ENCODE results near the gene TIMM17B.
"Not testable (repeated sequence)": the region's sequence is repeated elsewhere in the genome, so short reads cannot be mapped to it uniquely, and the experiment has no call there.

TIMM17B gene

DNA sequence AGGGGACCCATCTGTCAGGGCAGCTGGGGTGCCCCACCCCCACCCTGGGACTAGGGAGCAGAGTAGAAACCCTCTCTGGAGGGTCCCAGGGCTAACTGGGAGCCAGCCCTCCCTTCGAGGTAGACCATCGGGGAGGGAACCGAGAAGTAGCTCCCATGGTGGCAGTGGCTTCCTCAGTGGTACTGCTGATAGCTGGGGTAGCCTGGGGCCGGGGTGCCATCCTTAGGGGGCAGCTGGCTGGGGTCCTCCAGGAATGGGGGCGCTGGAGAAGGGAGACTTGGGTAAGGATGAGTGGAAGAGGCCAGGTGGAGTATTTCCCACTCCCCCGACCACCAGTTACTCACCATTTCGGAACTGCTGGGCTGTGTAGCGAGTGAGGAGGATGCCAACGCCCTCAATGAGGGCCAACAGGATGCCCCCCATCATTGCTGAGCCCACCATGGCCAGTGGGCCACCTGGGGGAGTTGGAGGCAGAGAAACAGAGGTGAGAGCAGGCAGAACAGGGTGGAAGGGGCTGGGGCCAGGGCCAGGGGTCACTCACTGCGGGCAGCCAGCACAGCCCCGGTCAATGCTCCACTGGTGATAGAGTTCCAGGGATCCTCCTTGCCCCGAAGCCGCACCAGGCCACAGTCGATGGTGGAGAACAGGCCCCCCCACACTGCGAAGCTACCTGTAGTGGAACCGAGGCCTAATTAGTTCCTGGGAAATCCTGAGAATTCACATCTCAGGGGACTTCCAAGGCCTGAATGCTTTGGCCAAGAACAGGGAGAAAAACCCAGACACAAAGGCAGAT is 3.8 kb downstream of the TIMM17B start:
- DNase-seq = no peak

GRCh38 chrX:48892896-48893295 is 4.7 kb downstream of the TIMM17B start:
- no peak for DNase-seq

- DNase-seq = peak; percentile 84
These were observed 5.9 kb downstream of the TIMM17B start for GRCh38 chrX:48891402-48892288.

DNA sequence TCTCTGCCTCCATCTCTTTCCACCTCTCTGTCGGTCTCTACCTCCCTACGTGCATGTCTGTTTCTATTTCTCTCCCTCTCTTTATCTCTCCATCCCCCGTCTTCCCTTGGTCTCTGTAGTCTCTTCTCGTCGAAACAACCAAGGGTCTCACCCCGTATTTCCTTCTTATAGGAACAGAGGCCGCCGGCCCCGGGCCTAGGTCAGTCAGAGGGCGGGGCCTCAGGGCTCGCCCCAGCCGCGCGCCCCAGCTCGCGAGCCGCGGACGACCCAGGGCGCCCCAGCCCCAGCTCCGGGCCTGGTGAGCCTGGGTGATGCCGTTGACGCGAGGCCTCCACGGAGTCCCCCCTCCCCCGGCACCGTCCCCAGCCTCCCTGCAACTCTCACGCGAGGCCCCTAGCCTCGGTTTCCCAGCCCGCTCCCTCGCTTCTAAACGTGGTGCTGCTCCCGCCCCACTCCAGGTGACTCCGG is 6.6 kb downstream of the TIMM17B start:
- no peak for DNase-seq

GRCh38 chrX:48890296-48890925 is 7.2 kb downstream of the TIMM17B start:
- no peak for DNase-seq

DNA sequence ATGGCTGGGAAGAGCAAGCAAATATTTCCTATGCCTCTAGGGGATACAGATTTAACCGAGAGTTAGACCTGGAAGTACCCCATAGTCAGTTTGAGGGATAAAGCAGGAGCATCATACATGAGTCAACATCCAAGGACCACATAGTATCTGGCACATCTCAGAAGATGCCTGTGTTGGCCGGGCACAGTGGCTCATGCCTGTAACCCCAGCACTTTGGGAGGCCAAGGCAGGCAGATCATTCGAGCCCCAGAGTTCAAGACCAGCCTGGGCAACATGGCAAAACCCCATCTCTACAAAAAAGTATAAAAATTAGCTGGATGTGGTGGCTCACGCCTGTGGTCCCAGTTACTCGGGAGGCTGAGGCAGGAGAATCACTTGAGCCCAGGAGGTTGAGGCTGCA is 11.0 kb downstream of the TIMM17B start:
- not testable (repeated sequence) for DNase-seq

GRCh38 chrX:48883729-48884128 is 13.8 kb downstream of the TIMM17B start:
- no peak for DNase-seq

DNA sequence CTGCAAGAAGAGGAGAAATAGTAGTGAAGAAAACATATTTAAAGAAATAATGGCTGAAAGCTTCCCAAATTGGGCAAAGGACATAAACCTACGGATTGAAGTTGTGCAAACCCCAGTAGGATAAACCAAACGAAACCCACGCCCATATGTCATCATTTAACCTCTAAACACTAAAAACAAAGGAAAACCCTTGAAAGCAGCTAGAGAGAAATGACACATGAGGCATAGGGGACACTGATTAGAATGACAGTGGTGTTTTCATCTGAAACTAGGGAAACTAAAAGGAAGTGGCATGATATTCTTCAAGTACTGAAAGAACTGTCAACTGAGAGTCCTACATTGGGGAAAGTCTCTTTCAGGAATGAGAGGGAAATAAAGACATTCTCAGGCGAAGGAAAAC is 20.6 kb downstream of the TIMM17B start:
- not testable (repeated sequence) for DNase-seq

GRCh38 chrX:48872017-48872416 is 25.6 kb downstream of the TIMM17B start:
- DNase-seq = not testable (repeated sequence)

- no peak for DNase-seq
These were observed 33.4 kb downstream of the TIMM17B start for GRCh38 chrX:48864210-48864609.

- DNase-seq = peak; percentile 32
These were observed 42.7 kb downstream of the TIMM17B start for GRCh38 chrX:48854898-48855297.

DNA sequence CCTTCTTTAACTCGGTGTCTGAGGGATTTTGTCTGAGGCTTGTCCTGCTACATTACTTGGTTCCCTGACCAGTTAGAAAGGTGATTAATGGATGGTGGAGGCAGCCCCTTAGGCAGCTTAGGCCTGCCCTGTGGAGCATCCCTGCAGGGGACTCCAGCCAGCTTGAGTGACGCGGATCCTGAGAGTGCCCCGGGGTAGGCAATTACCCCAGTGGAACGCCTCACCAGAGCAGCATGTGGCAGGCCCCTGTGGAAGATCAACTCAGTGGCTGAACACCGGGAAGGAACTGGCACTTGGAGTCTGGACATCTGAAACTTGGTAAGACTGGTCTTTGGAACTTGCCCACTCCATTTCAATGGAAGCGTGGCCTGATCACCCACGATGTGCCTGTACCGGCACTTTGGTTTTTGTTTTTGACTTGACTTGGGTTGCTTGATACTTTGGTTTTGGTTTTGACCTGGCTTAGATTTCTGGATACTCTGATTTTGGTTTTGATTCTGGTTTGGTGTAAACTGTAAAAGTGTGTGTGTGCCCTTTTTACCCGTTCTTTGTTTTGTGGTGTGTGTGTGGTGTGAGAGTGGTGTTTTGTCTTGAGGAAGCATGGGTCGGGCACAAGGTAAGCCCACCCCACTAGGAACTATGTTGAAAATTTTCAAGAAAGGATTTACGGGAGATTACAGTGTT is 43.3 kb downstream of the TIMM17B start:
- DNase-seq = not testable (repeated sequence)

- DNase-seq = not testable (repeated sequence)
These were observed 44.1 kb downstream of the TIMM17B start for GRCh38 chrX:48853494-48853893.

DNA sequence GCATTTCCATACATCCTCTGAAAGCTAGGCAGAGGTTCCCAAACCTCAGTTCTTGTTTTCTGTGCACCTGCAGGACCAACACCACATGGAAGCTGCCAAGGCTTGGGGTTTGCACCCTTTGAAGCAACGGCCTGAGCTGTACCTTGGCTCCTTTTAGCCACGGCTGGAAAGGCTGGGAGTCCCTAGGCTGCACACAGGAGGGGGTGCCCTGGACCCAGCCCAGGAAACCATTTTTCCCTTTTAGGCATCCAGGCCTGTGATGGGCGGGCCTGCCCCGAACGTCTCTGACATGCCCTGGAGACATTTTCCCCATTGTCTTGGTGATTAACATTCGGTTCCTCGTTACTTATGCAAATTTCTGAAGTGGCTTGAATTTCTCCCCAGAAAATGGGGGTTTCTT is 44.7 kb downstream of the TIMM17B start:
- no peak for DNase-seq

GRCh38 chrX:48848847-48849246 is 48.7 kb downstream of the TIMM17B start:
- peak; percentile 20 for DNase-seq
